Stimulated activated CD4-positive, alpha-beta T cell treated with anti-CD3 and anti-CD28 coated beads, Interleukin-12 subunit alpha, Interleukin-12 subunit beta, amount 100 ng/mL, for 4 hours (primary cell): ENCODE measurements around the gene BTN2A1.
"Not testable (repeated sequence)": the region's sequence is repeated elsewhere in the genome, so short reads cannot be mapped to it uniquely, and the experiment has no call there.

ENCODE experiments used
- DNase-seq: peaks from one replicate; pipeline ENCODE4 v3.0.0-alpha.2; 2020

Gene BTN2A1

GRCh38 chr6:26500102-26500501 lies 42.3 kb downstream of the BTN2A1 start, which contains the start of gene BTN1A1:
BTN1A1 (plus strand) TSS chr6:26500303; CDS start chr6:26501287, 984 bp downstream.
- DNase-seq, result no peak

- peak; percentile 26 for DNase-seq
These were observed 43.8 kb downstream of the BTN2A1 start for GRCh38 chr6:26501482-26501986.

- no peak for DNase-seq
These were observed 44.4 kb downstream of the BTN2A1 start for GRCh38 chr6:26502165-26502564.

- DNase-seq, result no peak
These were observed 44.9 kb downstream of the BTN2A1 start for GRCh38 chr6:26502626-26503025.

- DNase-seq, result no peak
These were observed 49.9 kb downstream of the BTN2A1 start for GRCh38 chr6:26507658-26508057.

GRCh38 chr6:26511033-26511432 lies 53.3 kb downstream of the BTN2A1 start:
- not testable (repeated sequence) for DNase-seq

- DNase-seq, result no peak
These were observed 57.2 kb downstream of the BTN2A1 start for GRCh38 chr6:26514984-26515383.

GRCh38 chr6:26516481-26517427 lies 59.0 kb downstream of the BTN2A1 start:
- DNase-seq, result no peak
